ENCODE results near the gene OR10W1.

- TF ChIP-seq CTCF (IDR thresholded peaks at IDR 0.05; ENCODE audit: poor library complexity) (no peak), EZH2phosphoT487 (IDR thresholded peaks at IDR 0.05; ENCODE audit: low read depth, severe bottlenecking, unreplicated experiment) (no peak), EZH2 (IDR thresholded peaks at IDR 0.05; ENCODE audit: borderline replicate concordance) (no peak)
Measured at GRCh38 chr11:58259983-58260382, 8.1 kb downstream of the OR10W1 start.

All from hepatocyte (in vitro differentiated cells).